Epithelial cell of esophagus (primary cell): ENCODE data around the gene LIF.

Experiments used
- DNase-seq: peaks from one replicate; pipeline ENCODE4 v3.0.0; 2010; ENCODE audit warnings: low read depth
- H3K4me3 ChIP-seq: 2 replicates; pipeline ENCODE4 v1.5.1; 2011; ENCODE audit warnings: mild to moderate bottlenecking, low read length, control low read depth
- TF ChIP-seq, protein P1 (sequence below): IDR thresholded peaks from 2 replicates; pipeline ENCODE4 v1.5.1; 2011; ENCODE audit warnings: low read depth, mild to moderate bottlenecking, low read length, control low read depth, inconsistent platforms; ENCODE audit not compliant: insufficient read depth; ENCODE audit errors: missing control alignments

The LIF gene

GRCh38 chr22:30198152-30198825, 48.3 kb downstream of the LIF start:
- H3K4me3 ChIP-seq, result no peak overlapping the region
- DNase-seq, result no peak
- TF ChIP-seq, protein P1, sequence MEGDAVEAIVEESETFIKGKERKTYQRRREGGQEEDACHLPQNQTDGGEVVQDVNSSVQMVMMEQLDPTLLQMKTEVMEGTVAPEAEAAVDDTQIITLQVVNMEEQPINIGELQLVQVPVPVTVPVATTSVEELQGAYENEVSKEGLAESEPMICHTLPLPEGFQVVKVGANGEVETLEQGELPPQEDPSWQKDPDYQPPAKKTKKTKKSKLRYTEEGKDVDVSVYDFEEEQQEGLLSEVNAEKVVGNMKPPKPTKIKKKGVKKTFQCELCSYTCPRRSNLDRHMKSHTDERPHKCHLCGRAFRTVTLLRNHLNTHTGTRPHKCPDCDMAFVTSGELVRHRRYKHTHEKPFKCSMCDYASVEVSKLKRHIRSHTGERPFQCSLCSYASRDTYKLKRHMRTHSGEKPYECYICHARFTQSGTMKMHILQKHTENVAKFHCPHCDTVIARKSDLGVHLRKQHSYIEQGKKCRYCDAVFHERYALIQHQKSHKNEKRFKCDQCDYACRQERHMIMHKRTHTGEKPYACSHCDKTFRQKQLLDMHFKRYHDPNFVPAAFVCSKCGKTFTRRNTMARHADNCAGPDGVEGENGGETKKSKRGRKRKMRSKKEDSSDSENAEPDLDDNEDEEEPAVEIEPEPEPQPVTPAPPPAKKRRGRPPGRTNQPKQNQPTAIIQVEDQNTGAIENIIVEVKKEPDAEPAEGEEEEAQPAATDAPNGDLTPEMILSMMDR, result no peak

DNA sequence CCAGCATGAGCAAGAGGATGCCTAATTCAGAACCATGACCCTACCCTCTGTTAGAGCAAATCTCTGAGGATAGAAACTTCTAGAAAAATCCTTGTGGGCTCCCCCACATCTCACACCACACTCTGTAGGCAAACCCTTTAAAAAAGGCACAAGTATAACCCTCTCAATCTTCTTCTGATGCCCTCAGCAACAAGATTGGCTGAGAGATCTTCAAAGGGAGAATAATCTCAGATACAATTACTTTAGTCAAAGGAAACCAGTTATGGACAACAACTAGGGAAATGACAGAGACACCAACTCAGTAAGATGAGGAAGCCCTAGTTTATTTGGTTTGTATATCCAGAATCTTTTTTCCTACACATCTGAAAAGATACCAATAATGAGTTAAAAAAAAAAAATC, 49.2 kb downstream of the LIF start:
- no peak for DNase-seq
- TF ChIP-seq, protein P1, result no peak
- no peak overlapping the region for H3K4me3 ChIP-seq

DNA sequence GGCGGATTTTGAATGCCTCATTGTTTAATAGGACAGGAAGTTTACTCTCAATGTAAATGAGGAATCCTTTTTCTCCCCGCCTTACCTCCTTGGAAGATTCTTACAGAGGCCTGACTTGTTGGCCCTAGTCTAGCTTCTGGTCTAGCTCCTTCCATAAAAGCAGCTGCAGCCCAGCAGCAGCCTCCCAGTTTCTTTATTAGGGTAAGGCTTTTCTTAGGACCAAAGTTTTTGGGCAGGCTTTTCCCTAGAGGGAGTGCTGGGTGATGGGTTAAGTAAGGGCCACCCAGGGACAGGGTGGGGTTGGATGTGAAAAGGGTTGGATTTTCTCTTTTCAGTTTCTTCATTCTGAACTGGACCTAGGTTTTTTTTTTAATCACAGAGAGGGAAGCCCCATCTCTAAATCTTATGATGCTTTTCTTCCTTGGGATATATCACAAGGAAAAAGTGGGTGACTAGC, 49.7 kb downstream of the LIF start:
- H3K4me3 ChIP-seq, result no peak overlapping the region
- TF ChIP-seq, protein P1, result no peak
- no peak for DNase-seq

DNA sequence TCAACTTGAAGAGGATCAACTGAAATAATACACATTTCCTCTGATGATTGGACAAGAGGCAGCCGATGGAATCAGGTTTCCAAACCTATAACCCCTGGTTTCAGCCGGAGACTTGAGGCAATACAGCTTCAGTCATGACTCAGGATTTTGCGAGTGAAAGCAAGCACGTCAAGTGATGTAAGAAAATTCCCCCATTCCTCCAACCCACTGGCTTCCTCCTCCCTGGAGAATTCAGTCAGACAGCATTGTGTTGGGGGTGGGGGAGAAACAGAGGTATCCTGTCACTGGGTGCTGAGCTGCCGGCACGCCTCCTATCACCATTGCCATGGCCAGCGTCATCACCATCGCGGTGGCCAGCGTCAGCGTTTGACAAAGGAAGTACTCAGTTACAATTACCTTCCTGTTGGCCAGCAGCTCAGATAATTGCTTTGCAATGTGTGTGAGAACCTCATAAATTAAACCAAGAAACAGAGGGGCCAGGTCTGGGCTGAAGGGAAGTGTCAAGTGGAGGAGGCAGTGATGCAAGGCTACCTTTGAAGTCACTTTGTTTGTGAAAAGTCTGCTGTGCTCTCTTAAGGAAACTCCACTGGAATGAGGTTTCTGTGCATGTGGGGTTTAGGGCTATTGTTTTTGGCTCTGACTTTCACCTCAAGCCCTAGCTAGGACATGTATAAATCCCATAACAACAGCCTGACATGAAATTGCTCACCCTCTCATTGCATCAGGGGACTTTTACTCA, 50.2 kb downstream of the LIF start:
- H3K4me3 ChIP-seq, result peak overlapping the region; percentile 17
- TF ChIP-seq, protein P1, result no peak
- DNase-seq, result peak; percentile 99

DNA sequence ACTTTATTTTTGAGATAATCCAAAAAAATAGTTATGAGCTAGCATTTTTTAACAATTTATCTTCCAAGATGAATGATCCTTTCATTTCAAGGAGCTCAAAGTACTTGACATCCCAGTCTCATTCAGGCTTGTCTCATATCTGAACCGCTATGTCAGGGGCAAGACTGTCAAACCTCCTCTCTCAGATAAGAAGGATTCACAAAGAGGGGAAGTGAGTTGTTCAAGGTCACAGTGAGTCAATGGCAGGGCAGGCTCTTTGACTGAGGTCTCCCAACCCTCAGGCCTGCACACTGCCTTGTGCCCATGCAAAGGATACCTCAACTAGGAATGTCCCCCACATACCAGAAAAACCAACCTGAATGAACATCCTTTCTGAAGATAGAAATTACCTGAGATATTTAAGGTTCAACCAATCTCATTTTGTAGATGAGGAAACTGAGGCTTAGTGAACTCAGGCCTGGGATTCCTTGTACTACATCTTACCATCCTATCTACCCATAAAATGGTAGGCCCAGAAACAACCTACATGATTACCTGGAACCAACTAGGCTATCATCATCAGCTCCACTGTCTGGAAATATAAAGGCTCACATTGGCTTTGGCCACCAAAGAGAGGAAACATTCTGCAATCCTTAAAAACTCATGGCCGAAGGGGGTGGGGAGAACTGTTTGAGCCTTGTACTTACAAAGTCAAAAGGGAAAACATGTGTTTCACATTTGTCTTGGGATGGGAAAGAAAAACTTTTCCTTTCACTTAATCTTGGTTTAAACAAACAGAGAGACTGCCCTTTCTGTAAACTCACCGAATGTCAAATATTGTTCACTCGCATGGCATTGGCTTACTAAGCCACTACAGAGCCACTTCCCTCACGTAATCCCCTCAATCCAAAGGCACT, 51.1 kb downstream of the LIF start:
- TF ChIP-seq, protein P1, result no peak
- DNase-seq, result no peak
- peak overlapping the region; percentile 17 for H3K4me3 ChIP-seq

DNA sequence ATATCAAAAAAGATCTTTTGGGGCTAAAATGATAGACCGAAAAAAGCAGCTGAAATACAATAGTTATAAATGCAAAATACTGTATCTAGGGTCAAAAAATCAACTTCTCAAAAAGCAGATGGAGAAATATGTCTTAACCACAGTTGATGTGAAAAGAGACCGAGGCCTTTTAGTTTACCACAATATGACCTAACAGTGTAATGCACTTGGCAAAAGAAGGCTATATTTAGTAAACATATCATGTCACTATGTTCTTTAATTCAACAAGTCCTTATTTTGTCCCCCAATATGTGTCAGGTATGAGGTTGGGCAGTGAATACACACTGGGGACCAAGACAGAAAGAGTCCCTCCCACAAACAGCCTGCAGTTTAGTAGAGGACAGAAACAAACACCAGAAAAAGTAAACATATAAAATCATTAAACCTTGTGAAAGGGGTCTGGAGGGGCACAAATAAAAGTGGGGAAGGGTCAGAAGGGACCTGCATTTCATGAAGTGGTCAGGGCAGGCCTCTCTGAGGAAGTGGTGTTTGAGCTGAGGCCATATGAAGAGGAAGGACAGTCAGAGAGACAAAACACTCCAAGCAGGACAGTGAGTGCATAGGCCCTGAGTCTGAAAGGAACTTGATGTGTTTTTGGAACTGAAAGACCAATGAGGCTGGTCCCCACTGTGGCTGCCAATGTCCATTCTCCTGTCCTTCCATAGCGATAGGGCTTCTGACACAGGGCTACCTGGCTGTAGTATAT, 53.4 kb downstream of the LIF start:
- no peak for DNase-seq
- TF ChIP-seq, protein P1, result no peak

More for the DNA sequence above, 53.4 kb downstream of the LIF start:
- H3K4me3 ChIP-seq, result no peak overlapping the region
